Measurements from ENCODE around the gene DSCAML1. TPM values are rescaled to one million over a fixed set of nuclear protein-coding genes. Genes with fewer than 3 reads are reported as not detected.
A peak's percentile ranks its signal among the peaks of the same experiment; 100 is the strongest.

DSCAML1 gene
- total and polyA plus RNA-seq, 4 donors: 0.18 to 1.5 (median 1.1) TPM

DNA sequence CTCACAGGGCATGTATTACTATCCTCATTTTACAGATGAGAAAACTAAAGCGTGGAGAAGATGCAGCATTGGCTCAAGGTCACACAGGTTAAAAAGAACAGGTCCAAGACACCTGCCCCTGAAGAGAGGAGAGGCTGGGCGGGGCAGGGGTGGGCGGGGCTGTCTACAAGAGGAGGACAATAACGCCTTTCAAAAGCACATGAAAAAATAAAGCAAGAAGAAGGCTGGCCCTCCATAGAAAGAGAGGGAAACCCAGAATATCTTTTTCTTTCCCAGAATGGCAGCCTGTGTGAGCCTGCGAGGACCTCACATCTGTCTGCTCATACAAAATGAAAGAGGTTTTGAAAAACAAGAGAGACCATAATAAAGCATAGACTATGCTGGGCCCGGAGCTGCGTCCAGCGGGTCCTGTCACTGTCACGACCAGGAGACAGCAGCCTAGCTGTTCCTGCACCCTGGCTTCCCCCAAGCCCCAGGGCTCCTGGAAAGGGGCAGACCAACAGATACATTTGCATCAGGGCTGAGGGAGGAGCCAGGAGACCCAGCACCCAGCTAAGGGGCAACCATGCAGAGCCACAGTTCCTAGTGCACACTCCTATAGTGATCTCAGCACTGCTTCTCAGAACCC is 61.6 kb downstream of the DSCAML1 start:
- 92 to 96% methylated on average over 9 of the region's 9 CpGs for WGBS, 2 donors
- Histone ChIP-seq H3K4me3 (no peak overlapping the region), H3K9ac (ENCODE audit: insufficient read depth in 1 of 2, low read length in 2 of 2) (no peak overlapping the region), H3K27ac (ENCODE audit: low read depth in 1 of 2, low read length in 1 of 2) (no peak overlapping the region), H3K36me3 (ENCODE audit: control insufficient read depth in 4 of 4, insufficient read depth in 4 of 4, low read length in 4 of 4) (no peaks in the 10 kb centered on the region), H3K9me3 (ENCODE audit: control insufficient read depth in 4 of 4, insufficient read depth in 3 of 4, low read length in 3 of 4) (no peaks in the 10 kb centered on the region), H3K4me1 (ENCODE audit: control insufficient read depth in 5 of 5, insufficient read depth in 5 of 5, low read length in 5 of 5) (peaks cover 0 to 5% (median 0%) of the 10 kb centered on the region in 5 donors), H3K27me3 (ENCODE audit: control insufficient read depth in 3 of 3, insufficient read depth in 3 of 3, low read length in 2 of 3) (no peaks in the 10 kb centered on the region)
- DNase-seq: no peak
- ATAC-seq (ENCODE audit: insufficient read depth, low FRiP score): no peak
- TF ChIP-seq, protein P1, sequence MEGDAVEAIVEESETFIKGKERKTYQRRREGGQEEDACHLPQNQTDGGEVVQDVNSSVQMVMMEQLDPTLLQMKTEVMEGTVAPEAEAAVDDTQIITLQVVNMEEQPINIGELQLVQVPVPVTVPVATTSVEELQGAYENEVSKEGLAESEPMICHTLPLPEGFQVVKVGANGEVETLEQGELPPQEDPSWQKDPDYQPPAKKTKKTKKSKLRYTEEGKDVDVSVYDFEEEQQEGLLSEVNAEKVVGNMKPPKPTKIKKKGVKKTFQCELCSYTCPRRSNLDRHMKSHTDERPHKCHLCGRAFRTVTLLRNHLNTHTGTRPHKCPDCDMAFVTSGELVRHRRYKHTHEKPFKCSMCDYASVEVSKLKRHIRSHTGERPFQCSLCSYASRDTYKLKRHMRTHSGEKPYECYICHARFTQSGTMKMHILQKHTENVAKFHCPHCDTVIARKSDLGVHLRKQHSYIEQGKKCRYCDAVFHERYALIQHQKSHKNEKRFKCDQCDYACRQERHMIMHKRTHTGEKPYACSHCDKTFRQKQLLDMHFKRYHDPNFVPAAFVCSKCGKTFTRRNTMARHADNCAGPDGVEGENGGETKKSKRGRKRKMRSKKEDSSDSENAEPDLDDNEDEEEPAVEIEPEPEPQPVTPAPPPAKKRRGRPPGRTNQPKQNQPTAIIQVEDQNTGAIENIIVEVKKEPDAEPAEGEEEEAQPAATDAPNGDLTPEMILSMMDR (IDR thresholded peaks at IDR 0.05; ENCODE audit: control extremely low read depth, extremely low read depth): no peak

DNA sequence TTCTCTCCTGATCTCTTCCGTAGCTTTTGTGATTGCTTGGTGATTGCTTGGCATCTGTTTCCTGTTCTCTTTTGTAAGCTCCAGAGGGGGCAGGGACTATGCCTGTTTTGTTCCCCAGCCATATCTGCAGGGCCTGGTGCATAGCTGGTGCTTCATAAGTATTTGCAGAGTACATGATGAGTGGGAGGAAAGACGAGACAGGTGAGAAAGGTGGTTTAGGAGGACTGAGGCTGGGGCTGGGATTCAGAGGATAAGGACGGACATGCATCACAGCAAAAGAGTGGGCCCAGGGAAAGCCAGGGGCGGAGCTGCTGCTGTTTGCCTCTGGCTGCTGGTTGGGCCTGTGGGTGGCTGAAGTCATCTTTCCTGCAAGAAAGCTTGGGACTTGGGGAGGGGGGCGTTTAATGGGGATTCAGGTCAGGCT is 62.4 kb downstream of the DSCAML1 start:
- no peaks in the 10 kb centered on the region for H3K9me3 ChIP-seq (ENCODE audit: control insufficient read depth in 4 of 4, insufficient read depth in 3 of 4, low read length in 3 of 4)
- no peak overlapping the region for H3K4me3 ChIP-seq
- no peaks in the 10 kb centered on the region for H3K36me3 ChIP-seq (ENCODE audit: control insufficient read depth in 4 of 4, insufficient read depth in 4 of 4, low read length in 4 of 4)
- WGBS, 2 donors: 28 to 43% methylated on average over 5 of the region's 5 CpGs
- ATAC-seq (ENCODE audit: insufficient read depth, low FRiP score) (no peak), DNase-seq (peak in 1 of 3 donors; percentile 18)
- peaks cover 0 to 5% (median 0%) of the 10 kb centered on the region in 5 donors for H3K4me1 ChIP-seq (ENCODE audit: control insufficient read depth in 5 of 5, insufficient read depth in 5 of 5, low read length in 5 of 5)
- TF ChIP-seq, protein P1 (IDR thresholded peaks at IDR 0.05; ENCODE audit: control extremely low read depth, extremely low read depth): no peak
- H3K27me3 ChIP-seq (ENCODE audit: control insufficient read depth in 3 of 3, insufficient read depth in 3 of 3, low read length in 2 of 3): no peaks in the 10 kb centered on the region
- no peak overlapping the region for H3K27ac ChIP-seq (ENCODE audit: low read depth in 1 of 2, low read length in 1 of 2)
- no peak overlapping the region for H3K9ac ChIP-seq (ENCODE audit: insufficient read depth in 1 of 2, low read length in 2 of 2)

DNA sequence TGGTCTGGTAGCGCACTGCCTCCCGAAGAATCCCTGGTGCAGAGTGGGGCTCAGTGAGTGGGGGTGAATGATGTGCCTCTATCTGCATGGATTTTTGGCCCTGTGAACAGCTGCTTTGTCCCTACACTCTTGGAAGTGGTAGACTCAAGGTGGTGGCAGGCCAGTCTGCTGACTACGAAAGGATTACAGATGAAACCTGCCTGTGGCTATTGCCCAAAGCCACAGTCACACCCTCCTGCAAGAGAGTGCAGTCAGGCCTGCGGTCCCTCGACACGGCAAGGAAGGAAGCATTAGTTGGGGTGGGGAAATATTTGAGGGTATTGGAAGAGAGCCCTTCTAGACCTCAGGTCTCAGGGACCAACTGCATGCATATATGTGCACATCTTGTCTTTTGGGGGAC is 63.7 kb downstream of the DSCAML1 start:
- no peak overlapping the region for H3K9ac ChIP-seq (ENCODE audit: insufficient read depth in 1 of 2, low read length in 2 of 2)
- H3K4me1 ChIP-seq (ENCODE audit: control insufficient read depth in 5 of 5, insufficient read depth in 5 of 5, low read length in 5 of 5): peaks cover 0 to 5% (median 0%) of the 10 kb centered on the region in 5 donors
- H3K9me3 ChIP-seq (ENCODE audit: control insufficient read depth in 4 of 4, insufficient read depth in 3 of 4, low read length in 3 of 4): no peaks in the 10 kb centered on the region
- H3K27ac ChIP-seq (ENCODE audit: low read depth in 1 of 2, low read length in 1 of 2): no peak overlapping the region
- TF ChIP-seq, protein P1 (IDR thresholded peaks at IDR 0.05; ENCODE audit: control extremely low read depth, extremely low read depth): no peak
- DNase-seq (no peak), ATAC-seq (ENCODE audit: insufficient read depth, low FRiP score) (no peak)
- no peaks in the 10 kb centered on the region for H3K36me3 ChIP-seq (ENCODE audit: control insufficient read depth in 4 of 4, insufficient read depth in 4 of 4, low read length in 4 of 4)
- H3K4me3 ChIP-seq: no peak overlapping the region
- WGBS, 2 donors: 67 to 77% methylated on average over 6 of the region's 6 CpGs
- H3K27me3 ChIP-seq (ENCODE audit: control insufficient read depth in 3 of 3, insufficient read depth in 3 of 3, low read length in 2 of 3): no peaks in the 10 kb centered on the region
